OCI-LY7 (cell line): ENCODE results near the gene COL25A1. TPM values are rescaled to one million over a fixed set of nuclear protein-coding genes. Genes with fewer than 3 reads are reported as not detected.

Experiments
- BruUV-seq: library from RNA; stranded (reverse); fragments of 400-500 nt; replicated peaks from 2 replicates; lab custom pipeline; 2021; lab: Mats Ljungman, UMichigan
- CTCF ChIA-PET: fragments of 300-600 bp; sonication (Branson Sonifier 250); formaldehyde crosslinking; loops from one replicate; lab custom pipeline; 2022; ENCODE audit warnings: antibody characterized with exemption; ENCODE audit not compliant: unreplicated experiment; lab: Charles Lee
- POLR2A ChIA-PET: fragments of 300-600 bp; sonication (Branson Sonifier 250); formaldehyde crosslinking; loops from one replicate; lab custom pipeline; 2022; ENCODE audit warnings: antibody characterized with exemption; lab: Charles Lee
- DNase-seq: peaks from one replicate; pipeline ENCODE4 v3.0.0-alpha.2; 2015; ENCODE audit warnings: low spot score
- H2AFZ ChIP-seq: fragments of 200-600 bp; sonication (generic), shearing (Covaris generic); 2 replicates; pipeline ENCODE4 v1.6.1; 2014; ENCODE audit warnings: mild to moderate bottlenecking, antibody characterized with exemption, low read length, moderate library complexity
- H3K27ac ChIP-seq: fragments of 200-600 bp; sonication (generic); 2 replicates; pipeline ENCODE4 v1.5.1; 2014; ENCODE audit warnings: mixed run types, low read depth, mild to moderate bottlenecking, moderate library complexity, low read length, inconsistent platforms; ENCODE audit not compliant: poor library complexity, severe bottlenecking
- H3K36me3 ChIP-seq: fragments of 200-600 bp; sonication (generic); 2 replicates; pipeline ENCODE4 v1.6.1; 2014; ENCODE audit warnings: mild to moderate bottlenecking, antibody characterized with exemption, low read length, moderate library complexity, mixed read lengths; ENCODE audit not compliant: insufficient read depth
- H3K4me1 ChIP-seq: fragments of 200-600 bp; sonication (generic); 2 replicates; pipeline ENCODE4 v1.5.1; 2014; ENCODE audit warnings: mild to moderate bottlenecking, low read length; ENCODE audit not compliant: insufficient read depth, poor library complexity, severe bottlenecking
- H3K4me2 ChIP-seq: fragments of 200-600 bp; sonication (generic); 2 replicates; pipeline ENCODE4 v1.6.1; 2014; ENCODE audit warnings: mild to moderate bottlenecking, low read length
- H3K4me3 ChIP-seq: fragments of 200-600 bp; sonication (generic); 2 replicates; pipeline ENCODE4 v1.5.1; 2014; ENCODE audit warnings: mild to moderate bottlenecking, low read depth, low read length; ENCODE audit not compliant: poor library complexity, severe bottlenecking
- H3K79me2 ChIP-seq: fragments of 200-600 bp; sonication (generic); 2 replicates; pipeline ENCODE4 v1.6.1; 2016; ENCODE audit warnings: low read depth, mild to moderate bottlenecking, low read length, moderate library complexity, mixed read lengths; ENCODE audit not compliant: insufficient read depth
- H3K9me2 ChIP-seq: fragments of 200-600 bp; sonication (generic); 2 replicates; pipeline ENCODE4 v1.6.1; 2016; ENCODE audit warnings: mild to moderate bottlenecking, low read length, mixed read lengths; ENCODE audit not compliant: insufficient read depth
- H3K9me3 ChIP-seq: fragments of 200-600 bp; sonication (generic); 2 replicates; pipeline ENCODE4 v1.6.1; 2014; ENCODE audit warnings: mild to moderate bottlenecking, mixed run types, low read length, mixed read lengths
- H4K20me1 ChIP-seq: fragments of 200-600 bp; sonication (generic); 2 replicates; pipeline ENCODE4 v1.6.1; 2014; ENCODE audit warnings: mild to moderate bottlenecking, antibody characterized with exemption, low read length, moderate library complexity, mixed read lengths; ENCODE audit not compliant: insufficient read depth
- EZH2phosphoT487 ChIP-seq: fragments of 200-600 bp; sonication (generic); IDR thresholded peaks from 2 replicates; pipeline ENCODE4 v1.6.1; 2018; ENCODE audit warnings: low read depth, borderline replicate concordance, mild to moderate bottlenecking, mixed run types, antibody characterized with exemption, low read length, moderate library complexity, mixed read lengths
- intact Hi-C: fragments of 100-400 bp; cut with micrococcal nuclease; formaldehyde crosslinking; loops from one replicate; pipeline ENCODE4 v1.10.0; 2022; ENCODE audit not compliant: unreplicated experiment
- total RNA-seq, 2 experiments: library from RNA; depleted of rRNA in 1 of 2; stranded (reverse); fragments of >200 nt in 1 of 2; shearing (Covaris generic) in 1 of 2; gene quantifications; 2 replicates each; pipeline ENCODE4 v1.2.3, GENCODE V29; 2014 to 2022
- TF ChIP-seq, protein P1 (sequence below): fragments of 200-600 bp; sonication (generic); conservative IDR thresholded peaks from 2 replicates; pipeline ENCODE4 v1.5.1; 2014; ENCODE audit warnings: mild to moderate bottlenecking, antibody characterized with exemption, low read length, moderate library complexity, mixed read lengths

The COL25A1 gene
- total RNA-seq, 2 experiments from 2014 or later: not detected

DNA sequence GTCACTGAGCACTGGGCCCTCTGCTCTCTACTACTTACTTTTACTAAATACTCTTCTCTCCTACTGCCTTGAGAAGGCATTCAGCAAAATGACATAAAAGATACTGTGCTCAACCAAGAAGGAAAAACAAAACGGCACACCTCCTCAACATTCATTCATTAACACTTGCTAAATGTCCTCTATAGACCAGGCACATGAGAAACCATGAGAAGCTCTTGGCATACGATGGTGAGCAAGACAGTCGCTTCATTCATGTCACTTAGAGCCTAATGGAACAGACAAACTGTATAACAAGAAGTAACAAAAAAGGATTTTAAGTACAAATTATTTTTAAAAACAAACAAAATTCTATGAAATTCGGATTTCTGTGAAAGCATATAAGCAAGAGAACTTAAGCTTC is 38.7 kb downstream of the COL25A1 start:
- CTCF ChIA-PET: no interaction called here

DNA sequence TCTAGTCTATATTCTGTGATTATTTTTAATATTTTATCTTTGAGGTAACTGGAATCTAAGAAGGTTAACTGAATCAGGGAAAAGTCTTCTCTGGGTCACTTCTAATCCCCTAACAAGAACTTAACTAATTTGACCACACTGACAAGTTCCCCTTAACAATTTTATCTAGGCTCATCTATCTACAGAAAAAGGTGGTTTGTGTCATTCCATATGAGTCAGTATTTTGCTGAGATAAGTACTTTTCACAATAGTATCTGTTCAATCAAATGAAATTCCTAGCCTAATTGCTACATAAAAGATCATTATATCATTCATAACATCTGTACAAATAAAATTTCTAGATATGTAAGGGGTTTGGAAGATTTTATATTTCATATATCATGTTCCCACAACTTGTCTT is 45.6 kb downstream of the COL25A1 start:
- no TSS peak for BruUV-seq
- Histone ChIP-seq H3K36me3 (no peaks in the 10 kb centered on the region), H3K9me3 (no peaks in the 10 kb centered on the region), H3K4me2 (no peak overlapping the region), H3K9me2 (no peaks in the 10 kb centered on the region), H2AFZ (no peak overlapping the region), H4K20me1 (no peaks in the 10 kb centered on the region), H3K4me3 (no peak overlapping the region), H3K4me1 (no peaks in the 10 kb centered on the region), H3K79me2 (no peaks in the 10 kb centered on the region), H3K27ac (no peak overlapping the region)
- TF ChIP-seq EZH2phosphoT487: no peak
- TF ChIP-seq, protein P1, sequence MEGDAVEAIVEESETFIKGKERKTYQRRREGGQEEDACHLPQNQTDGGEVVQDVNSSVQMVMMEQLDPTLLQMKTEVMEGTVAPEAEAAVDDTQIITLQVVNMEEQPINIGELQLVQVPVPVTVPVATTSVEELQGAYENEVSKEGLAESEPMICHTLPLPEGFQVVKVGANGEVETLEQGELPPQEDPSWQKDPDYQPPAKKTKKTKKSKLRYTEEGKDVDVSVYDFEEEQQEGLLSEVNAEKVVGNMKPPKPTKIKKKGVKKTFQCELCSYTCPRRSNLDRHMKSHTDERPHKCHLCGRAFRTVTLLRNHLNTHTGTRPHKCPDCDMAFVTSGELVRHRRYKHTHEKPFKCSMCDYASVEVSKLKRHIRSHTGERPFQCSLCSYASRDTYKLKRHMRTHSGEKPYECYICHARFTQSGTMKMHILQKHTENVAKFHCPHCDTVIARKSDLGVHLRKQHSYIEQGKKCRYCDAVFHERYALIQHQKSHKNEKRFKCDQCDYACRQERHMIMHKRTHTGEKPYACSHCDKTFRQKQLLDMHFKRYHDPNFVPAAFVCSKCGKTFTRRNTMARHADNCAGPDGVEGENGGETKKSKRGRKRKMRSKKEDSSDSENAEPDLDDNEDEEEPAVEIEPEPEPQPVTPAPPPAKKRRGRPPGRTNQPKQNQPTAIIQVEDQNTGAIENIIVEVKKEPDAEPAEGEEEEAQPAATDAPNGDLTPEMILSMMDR: no peak
- POLR2A ChIA-PET: no interaction called here
- intact Hi-C loops: no loop called here
- no peak for DNase-seq
- CTCF ChIA-PET: no interaction called here

More for the DNA sequence above, 38.7 kb downstream of the COL25A1 start:
- Histone ChIP-seq H3K36me3 (no peaks in the 10 kb centered on the region), H3K4me1 (no peaks in the 10 kb centered on the region), H3K27ac (no peak overlapping the region), H3K79me2 (no peaks in the 10 kb centered on the region), H2AFZ (no peak overlapping the region), H3K4me2 (no peak overlapping the region), H4K20me1 (no peaks in the 10 kb centered on the region), H3K4me3 (no peak overlapping the region), H3K9me3 (no peaks in the 10 kb centered on the region), H3K9me2 (no peaks in the 10 kb centered on the region)
- BruUV-seq: no TSS peak
- POLR2A ChIA-PET: interaction anchor here (0.6 kb wide), 1 partner anchor 12 kb away, joined by 4 read pairs; no protein-coding TSS in a partner anchor
- intact Hi-C loops: no loop called here
- no peak for DNase-seq
- no peak for TF ChIP-seq EZH2phosphoT487
- TF ChIP-seq, protein P1: no peak

DNA sequence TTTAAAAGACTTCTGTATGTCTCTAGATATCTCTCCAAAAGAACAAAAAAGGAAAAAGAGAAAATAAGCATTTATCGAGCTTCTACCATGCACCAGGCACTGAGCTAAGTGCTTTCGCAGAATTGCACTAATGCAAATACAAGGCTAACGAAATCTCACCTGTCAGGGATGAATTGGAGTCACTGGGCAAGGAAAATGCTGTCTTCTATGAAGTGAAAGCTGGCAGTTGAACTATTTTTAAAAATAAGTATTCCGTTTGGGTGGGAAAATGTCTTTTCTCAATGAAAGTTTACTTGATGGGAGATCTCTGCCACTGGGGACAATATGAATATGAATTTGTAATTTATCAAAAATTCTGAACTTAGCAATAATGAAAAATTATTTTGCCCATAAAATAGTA is 47.6 kb downstream of the COL25A1 start:
- H3K79me2 ChIP-seq: no peaks in the 10 kb centered on the region
- CTCF ChIA-PET: no interaction called here
- H3K27ac ChIP-seq: no peak overlapping the region
- POLR2A ChIA-PET: interaction anchor here (0.6 to 1.0 kb wide), 3 partner anchors 38 to 99 kb away, joined by 3 to 5 read pairs (median 4); no protein-coding TSS in a partner anchor
- intact Hi-C loops: no loop called here
- no peaks in the 10 kb centered on the region for H4K20me1 ChIP-seq
- TF ChIP-seq EZH2phosphoT487: no peak
- TF ChIP-seq, protein P1: no peak
- DNase-seq: no peak
- no peak overlapping the region for H3K4me2 ChIP-seq
- no peaks in the 10 kb centered on the region for H3K9me2 ChIP-seq
- H3K9me3 ChIP-seq: no peaks in the 10 kb centered on the region
- H3K4me1 ChIP-seq: no peaks in the 10 kb centered on the region
- no peak overlapping the region for H3K4me3 ChIP-seq
- no TSS peak for BruUV-seq
- H2AFZ ChIP-seq: no peak overlapping the region
- H3K36me3 ChIP-seq: no peaks in the 10 kb centered on the region
